ENCODE measurements around the gene LETM1.

Gene LETM1

GRCh38 chr4:1826531-1827350 lies 29.2 kb downstream of the LETM1 start:
- DNase-seq (ENCODE audit: low spot score), result no peak
- FAIRE-seq, result no peak

DNA sequence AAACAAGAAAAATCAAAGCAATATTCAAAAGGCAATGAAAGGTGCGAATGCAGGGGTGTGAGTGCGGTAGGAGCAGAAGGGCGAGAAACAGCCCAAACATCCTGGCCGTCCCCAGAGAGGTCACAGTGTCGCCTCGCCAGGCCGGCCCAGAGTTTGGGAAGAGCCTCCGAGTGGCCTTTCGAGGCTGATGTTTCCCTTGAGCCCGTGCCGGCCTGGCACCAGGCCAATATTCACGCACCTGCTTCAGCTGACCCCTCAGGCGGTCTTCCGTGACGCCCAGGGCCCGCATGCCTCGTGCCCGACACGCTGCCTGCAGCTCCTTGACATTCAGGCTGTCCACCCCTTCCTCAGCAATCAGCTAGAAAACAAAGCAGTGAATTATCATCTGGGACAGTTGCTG lies 30.6 kb downstream of the LETM1 start:
- no peak for FAIRE-seq

DNA sequence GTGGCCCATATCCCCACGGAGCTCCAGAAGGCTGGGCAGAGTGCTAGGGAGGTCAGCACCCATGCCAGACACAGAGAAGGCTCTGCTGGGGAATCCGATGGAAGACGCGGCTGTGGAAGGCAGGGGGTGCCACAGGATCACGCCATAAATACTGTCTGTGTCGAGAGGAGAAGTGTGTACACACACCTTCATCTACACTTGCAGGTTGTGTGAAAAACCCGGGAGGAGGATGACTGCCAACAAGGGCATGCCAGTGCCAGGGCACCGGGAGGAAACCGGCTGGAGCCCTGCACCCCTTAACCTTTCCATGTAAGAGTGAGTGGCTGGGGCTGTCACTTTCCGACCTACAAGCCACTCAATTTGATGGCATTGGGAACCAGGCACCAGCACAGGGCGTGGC lies 31.2 kb downstream of the LETM1 start:
- no peak for FAIRE-seq
- DNase-seq (ENCODE audit: low spot score), result no peak

More for the DNA sequence above, 30.6 kb downstream of the LETM1 start:
- no peak for DNase-seq (ENCODE audit: low spot score)

- no peak for FAIRE-seq
- DNase-seq (ENCODE audit: low spot score), result no peak
These were observed 32.4 kb downstream of the LETM1 start for GRCh38 chr4:1823545-1823932.

DNA sequence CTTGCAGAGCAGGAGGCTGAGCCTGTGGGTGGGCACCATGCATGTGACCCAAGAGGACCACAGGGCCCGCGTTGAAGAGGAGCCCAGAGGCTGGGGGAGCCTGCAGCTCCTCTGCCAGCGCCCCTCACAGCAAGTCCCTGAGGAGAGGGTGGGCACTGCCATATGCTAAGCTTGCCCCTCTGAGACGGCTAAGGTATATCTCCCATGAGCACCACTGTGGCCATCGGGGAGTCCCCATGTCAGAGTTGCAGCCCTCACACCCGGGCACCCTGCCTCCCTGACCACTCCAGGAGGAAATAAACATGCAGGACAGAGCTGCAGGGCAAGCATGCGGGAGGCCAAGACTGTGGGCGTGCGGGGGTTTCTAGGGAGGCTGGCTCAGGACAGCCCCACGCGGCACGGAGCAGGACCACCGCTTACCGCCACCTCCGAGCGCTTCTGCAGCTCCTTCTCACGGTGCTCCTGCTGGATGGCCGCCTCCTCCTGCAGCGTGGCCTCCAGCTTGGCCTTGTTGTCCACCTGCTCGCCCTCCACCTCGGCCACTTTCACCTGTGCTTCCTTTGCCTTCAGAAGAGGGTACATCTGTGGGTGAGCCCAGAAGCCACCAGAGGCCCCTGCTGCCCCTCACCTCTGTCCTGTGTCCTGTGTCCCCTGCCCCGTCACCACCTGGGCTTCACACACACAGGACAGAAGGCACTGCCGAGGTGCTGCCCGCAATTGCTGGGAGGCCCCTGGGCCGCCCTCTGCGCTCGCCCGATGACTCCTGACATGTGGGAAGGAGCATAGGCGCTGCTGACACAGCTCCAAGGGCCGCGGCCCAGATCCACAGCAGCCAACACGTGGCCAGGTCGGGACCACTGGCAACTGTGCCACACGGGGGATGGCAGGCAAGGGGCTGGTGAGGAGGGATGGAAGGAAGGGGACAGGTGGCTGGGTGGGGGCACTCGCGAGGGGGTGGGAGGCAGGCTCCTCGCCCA lies 33.1 kb downstream of the LETM1 start:
- DNase-seq (ENCODE audit: low spot score), result no peak
- no peak for FAIRE-seq

DNA sequence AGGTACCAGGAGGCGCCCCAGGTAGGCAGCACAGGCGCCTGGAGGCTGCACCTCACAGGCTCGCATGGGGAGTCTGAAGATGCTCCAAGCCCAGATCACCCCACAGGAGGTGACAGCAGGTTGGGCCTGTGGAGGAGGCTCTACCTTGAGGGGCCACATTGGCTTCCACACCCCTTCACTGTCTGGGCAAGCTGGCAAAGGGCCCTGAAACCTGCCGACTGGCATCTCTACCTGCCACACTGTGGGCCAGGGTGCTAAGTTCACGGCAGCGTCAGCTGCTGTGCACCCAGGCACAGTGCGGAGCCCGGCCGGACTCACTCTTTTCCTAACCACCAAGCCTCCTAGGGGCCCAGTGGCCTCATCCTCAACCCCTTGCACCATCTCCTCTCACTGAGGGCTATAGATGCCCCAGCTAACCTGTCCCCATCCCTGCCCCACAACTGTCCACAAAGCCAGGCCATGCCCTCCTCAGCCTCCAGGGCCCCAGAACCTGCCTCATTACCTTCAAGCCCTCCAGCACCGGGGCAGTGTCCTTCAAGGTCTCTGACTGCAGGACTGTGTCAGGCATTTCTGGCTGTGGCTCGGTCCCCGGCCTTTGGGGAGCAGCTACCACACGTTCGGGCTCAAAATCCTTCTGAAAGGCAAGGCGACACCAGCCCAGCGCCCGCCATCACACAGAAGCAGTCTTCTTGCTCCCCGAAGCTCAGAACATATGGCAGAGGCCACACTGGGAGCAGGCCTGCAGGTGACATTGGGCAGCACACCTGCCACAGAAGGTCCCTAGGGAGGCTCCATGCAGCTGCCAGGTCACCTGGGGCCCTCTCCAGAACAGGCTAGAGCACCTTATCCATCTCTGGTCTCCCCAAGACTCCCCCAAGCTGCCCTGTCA lies 34.0 kb downstream of the LETM1 start:
- DNase-seq (ENCODE audit: low spot score), result no peak
- FAIRE-seq, result no peak

- no peak for DNase-seq (ENCODE audit: low spot score)
- no peak for FAIRE-seq
These were observed 36.1 kb downstream of the LETM1 start for GRCh38 chr4:1819816-1820215.

DNA sequence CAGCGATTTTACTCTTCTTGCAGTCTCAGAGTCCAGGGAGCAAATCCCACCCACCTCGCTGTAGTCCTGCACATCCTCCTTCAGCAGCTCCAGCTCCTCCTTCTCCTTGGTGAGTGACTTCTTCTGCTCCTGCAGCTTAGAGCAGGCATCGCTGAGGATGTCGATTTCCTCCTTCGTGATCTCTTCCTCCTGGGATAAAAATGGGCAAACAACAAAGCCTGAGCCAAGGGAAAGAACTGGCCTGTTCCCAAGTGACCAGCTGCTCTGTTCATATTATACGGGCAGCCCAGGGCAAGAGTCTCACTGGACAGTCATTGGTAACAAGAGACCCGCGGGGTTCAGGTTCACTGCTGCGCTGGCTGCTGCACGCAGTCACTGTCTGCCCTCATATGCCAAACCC lies 36.7 kb downstream of the LETM1 start:
- FAIRE-seq (no peak), DNase-seq (ENCODE audit: low spot score) (no peak)

DNA sequence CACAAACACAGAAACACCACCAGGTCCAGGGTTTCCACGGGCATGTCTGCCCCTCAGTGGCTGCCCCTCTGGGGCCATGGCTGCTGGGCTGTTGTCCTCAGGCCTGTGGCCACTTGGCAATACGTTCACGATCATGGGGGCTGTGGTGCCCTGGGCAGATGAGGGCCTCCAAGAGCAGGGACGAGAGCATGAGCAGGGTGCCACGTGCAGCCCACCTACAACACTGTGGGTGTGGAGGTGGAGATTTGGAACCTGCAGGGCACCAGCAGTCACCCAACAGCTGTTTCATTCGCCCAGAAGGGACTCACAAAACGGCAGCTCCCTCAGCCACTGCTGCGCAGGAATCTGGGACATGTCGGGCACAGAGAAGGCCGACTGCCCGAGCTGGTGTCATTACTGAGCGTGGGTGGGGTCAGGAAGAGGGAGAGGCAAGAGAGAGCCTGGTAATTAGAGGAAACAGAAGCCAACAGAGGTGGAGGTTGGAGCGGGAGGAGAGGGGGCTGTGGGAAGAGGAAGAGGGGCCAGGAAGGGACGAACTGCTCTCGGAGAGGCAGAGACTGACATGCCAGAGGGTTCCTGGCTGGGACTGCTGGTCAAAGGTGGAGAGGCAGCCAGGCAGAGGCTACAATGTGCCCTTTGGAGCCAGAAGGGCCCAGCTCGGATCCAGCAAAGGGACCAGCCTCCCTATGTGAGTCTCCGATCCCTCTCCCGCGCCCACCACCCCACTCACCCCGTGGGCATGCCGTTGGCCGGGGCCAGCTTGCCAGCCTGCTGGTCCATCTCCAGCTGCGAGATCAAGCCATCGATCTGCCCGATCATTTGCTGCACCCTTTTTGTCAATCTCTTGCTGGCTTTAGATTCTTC lies 39.7 kb downstream of the LETM1 start:
- FAIRE-seq, result no peak
- DNase-seq (ENCODE audit: low spot score), result no peak

GRCh38 chr4:1815096-1815996 lies 40.6 kb downstream of the LETM1 start:
- DNase-seq (ENCODE audit: low spot score) (no peak), FAIRE-seq (no peak)

DNA sequence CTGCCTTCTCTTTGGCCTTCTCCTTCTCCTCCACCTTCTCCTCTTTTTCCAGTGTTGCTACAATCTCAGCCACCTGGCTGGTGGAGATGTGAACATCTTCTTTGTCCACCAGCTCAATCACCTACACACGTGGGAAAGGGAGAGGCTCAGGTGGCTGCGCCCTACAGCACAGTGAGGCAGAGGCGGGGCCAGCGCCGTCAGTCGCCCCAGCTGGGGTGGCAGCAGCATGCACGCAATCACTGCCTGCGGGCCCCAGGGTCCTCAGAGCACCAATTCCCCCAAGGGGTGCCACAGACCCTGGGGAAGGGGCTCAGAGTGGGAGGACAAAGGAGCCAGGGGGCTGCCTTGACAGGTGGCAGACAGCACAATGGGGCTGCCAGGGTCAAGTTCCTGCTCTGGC lies 41.5 kb downstream of the LETM1 start:
- DNase-seq (ENCODE audit: low spot score) (no peak), FAIRE-seq (no peak)

DNA sequence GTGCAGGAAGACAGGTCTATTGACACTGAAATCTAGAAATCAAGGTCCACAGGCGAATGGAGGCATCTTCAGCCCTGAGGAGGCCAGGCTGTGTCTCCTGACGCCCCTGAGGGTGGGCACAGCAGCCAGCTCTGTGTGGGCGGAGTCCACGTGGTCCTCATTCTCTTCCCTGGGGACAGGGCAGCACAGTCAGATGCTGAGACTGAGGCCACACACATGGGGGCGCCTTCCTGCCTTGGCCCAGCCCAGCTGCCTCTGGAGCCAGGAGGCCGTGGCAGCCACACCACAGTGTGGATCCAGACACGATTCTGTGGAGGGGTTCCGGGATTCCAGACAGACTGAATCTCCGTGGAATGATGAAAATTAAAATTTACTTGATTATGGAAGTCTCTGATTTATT lies 42.0 kb downstream of the LETM1 start:
- no peak for FAIRE-seq
- no peak for DNase-seq (ENCODE audit: low spot score)

DNA sequence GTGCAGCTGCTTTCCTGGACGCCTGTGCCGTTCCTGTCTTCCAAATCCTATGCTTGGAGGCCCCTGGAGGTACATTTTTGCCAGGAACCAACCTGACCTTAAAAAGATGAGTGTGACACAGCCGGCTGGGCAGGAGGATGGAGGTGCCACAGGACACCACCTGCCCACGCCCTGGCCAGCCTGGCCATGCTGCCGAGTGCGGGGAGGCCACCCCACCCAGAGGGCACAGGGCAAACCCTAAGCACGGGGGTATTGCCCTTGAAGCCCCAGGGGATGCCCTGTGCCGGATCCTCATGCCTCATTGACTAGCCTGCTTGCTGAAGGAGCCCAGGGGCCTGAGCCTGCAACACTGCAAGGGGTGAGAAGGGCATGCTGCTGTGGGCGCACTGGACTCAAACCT lies 42.7 kb downstream of the LETM1 start:
- no peak for FAIRE-seq
- DNase-seq (ENCODE audit: low spot score), result no peak

GRCh38 chr4:1812720-1813119 lies 43.2 kb downstream of the LETM1 start:
- DNase-seq (ENCODE audit: low spot score) (no peak), FAIRE-seq (no peak)

DNA sequence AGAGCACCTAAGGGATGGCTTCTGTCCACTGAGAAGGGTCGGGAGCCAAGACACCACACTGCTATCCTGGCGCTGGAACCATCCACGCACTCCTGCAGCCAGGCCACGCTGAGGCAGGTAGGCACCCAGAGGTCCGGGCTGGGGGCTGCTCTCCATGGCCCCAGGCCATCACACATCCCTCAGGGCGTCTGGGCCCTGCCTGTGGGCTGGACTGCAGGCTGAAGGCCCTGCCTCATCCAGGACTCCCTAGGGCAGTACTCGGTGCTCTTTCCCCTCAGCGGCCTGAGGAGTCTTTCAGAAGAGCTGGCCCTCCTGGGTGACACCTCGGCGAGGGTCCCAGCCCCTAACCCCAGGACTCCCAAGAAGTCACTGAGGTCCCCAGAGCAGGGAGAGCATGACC lies 45.2 kb downstream of the LETM1 start:
- no peak for FAIRE-seq
- DNase-seq (ENCODE audit: low spot score), result no peak

DNA sequence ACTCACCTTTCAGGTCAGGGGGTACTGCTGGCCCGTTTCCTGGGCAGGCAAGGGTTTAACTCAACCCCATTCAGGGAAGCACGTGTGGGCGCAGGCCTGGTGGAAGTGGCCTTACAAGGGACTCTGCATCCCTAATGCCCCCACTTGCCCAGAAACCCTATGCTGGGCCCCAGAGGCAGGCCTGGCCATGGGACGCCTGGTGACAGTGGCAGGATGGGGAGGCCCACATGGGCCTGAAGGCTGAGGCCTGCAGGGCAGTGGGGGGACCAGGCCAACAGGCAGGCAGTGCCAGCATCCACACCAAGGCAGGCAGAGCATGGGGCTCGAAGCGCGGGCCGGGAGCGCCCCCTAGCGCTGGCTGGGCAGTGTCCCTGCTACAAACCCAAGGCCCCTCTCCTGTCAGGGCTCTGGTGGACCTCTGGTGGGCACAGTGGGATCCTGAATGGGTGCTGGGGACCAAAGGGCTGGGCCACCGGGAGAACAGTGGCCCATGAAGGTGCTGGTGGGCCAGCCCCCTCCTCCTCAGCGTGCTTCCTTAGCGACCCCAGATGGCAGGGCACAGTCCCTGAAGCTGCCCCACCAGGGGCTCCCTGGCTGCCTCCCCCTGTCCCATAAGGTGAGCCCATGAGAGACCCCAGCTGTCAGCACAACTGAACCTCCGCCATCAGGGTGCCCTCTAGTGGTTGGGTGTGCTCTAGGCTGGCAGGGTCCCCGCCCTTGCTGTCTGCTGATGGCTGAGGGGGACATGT lies 46.0 kb downstream of the LETM1 start:
- DNase-seq (ENCODE audit: low spot score) (peak; percentile 44), FAIRE-seq (no peak)

GRCh38 chr4:1808851-1809753 lies 46.9 kb downstream of the LETM1 start:
- FAIRE-seq (no peak), DNase-seq (ENCODE audit: low spot score) (no peak)

- FAIRE-seq (no peak), DNase-seq (ENCODE audit: low spot score) (no peak)
These were observed 47.6 kb downstream of the LETM1 start for GRCh38 chr4:1808396-1808795.

Measured in RCC 7860 (cell line).